ENCODE results near the gene ZC3H7A. TPM values are rescaled to one million over a fixed set of nuclear protein-coding genes. Genes with fewer than 3 reads are reported as not detected.

Gene ZC3H7A
- total and polyA plus RNA-seq, 2 donors (not counting 1 experiment from before 2014, with no cell fraction given) = 48.9 to 52.8 TPM

DNA sequence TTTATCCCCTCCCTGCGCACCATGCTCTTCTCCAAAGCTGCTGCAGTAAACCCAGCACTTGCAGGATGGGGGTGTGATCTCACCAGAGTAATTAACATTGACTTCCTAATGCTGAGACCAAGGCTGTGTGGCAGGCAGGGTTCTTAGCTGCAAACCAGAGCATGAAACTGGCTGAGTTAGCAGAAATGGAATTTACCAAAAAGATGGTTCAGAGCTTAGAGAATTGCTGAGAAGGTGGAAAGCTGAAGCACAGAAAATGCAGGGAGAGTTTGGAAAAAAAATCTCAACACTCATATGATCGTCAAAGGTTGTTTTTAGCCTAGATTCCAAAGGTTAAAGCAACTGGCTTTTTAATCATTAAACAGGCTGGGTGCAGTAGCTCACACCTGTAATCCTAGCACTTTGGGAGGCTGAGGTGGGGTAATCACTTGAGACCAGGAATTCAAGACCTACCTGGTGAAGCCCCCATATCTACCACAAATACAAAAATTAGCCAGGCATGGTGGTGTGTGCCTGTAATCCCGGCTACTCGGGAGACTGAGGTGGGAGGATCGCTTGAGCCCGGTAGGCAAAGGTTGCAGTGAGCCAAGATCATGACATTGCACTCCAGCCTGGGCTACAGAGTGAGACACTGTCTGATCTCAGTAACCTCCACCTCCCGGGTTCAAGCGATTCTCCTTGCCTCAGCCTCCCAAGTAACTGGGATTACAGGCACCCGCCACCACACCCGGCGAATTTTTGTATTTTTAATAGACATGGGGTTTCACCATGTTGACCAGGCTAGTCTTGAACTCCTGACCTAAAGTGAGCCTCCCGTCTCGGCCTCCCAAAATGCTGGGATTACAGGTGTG is 48.4 kb downstream of the ZC3H7A start:
- Histone ChIP-seq H3K27me3 (ENCODE audit: control insufficient read depth, insufficient read depth, low read length) (no peaks in the 10 kb centered on the region), H3K9me3 (ENCODE audit: control insufficient read depth, insufficient read depth, low read depth, low read length) (no peaks in the 10 kb centered on the region), H3K9ac (ENCODE audit: insufficient read depth, low read length) (no peak overlapping the region), H3K4me2 (ENCODE audit: extremely low read depth, insufficient read depth, low read length) (no peak overlapping the region), H3K4me1 (ENCODE audit: control insufficient read depth, extremely low read depth, insufficient read depth, low read length) (peaks cover 1% of the 10 kb centered on the region), H2AFZ (ENCODE audit: low read length) (no peak overlapping the region), H4K20me1 (ENCODE audit: control insufficient read depth, extremely low read depth, insufficient read depth, low read length) (no peaks in the 10 kb centered on the region), H3K4me3 (replicated peaks in 1 of 4; ENCODE audit: control extremely low read depth in 1 of 4, insufficient read depth in 1 of 4, low read depth in 3 of 4, low read length in 4 of 4) (no peak overlapping the region), H3K27ac (ENCODE audit: insufficient read depth, low read length) (no peak overlapping the region), H3K79me2 (ENCODE audit: control insufficient read depth, insufficient read depth, low read length) (no peaks in the 10 kb centered on the region), H3K36me3 (ENCODE audit: control insufficient read depth, insufficient read depth, low read length) (peaks cover 10% of the 10 kb centered on the region)
- no peak for DNase-seq (ENCODE audit: low read depth in 2 of 2)
- TF ChIP-seq EZH2 (IDR thresholded peaks at IDR 0.05; ENCODE audit: low read length, missing control alignments) = no peak
- TF ChIP-seq, protein P1, sequence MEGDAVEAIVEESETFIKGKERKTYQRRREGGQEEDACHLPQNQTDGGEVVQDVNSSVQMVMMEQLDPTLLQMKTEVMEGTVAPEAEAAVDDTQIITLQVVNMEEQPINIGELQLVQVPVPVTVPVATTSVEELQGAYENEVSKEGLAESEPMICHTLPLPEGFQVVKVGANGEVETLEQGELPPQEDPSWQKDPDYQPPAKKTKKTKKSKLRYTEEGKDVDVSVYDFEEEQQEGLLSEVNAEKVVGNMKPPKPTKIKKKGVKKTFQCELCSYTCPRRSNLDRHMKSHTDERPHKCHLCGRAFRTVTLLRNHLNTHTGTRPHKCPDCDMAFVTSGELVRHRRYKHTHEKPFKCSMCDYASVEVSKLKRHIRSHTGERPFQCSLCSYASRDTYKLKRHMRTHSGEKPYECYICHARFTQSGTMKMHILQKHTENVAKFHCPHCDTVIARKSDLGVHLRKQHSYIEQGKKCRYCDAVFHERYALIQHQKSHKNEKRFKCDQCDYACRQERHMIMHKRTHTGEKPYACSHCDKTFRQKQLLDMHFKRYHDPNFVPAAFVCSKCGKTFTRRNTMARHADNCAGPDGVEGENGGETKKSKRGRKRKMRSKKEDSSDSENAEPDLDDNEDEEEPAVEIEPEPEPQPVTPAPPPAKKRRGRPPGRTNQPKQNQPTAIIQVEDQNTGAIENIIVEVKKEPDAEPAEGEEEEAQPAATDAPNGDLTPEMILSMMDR (conservative IDR thresholded peaks at IDR 0.05 in 1 of 2, IDR thresholded peaks at IDR 0.05 in 1 of 2; ENCODE audit: low read depth in 1 of 2, low read length in 2 of 2) = no peak

DNA sequence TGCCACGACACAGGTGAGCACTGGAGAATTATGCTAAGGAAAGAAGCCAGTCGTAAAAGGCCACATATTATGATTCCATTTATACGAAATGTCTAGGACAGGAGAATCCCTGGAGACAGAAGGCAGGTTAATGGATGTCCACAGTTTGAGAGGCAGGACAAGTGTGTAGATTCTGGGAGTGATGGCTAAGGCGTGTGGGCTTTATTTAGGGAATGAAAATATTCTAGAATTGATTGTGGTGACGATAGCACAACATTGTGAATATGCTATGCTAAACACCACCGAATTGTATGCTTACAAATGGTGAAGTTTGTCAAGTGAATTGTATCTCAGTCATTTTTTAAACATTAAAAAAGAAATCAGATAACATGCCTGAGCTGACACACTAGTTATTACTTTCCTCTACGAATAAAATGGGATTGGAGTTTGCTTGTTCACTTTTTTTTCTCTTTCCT is 49.1 kb downstream of the ZC3H7A start:
- Histone ChIP-seq H3K79me2 (ENCODE audit: control insufficient read depth, insufficient read depth, low read length) (no peaks in the 10 kb centered on the region), H4K20me1 (ENCODE audit: control insufficient read depth, extremely low read depth, insufficient read depth, low read length) (no peaks in the 10 kb centered on the region), H3K27ac (ENCODE audit: insufficient read depth, low read length) (no peak overlapping the region), H3K4me3 (replicated peaks in 1 of 4; ENCODE audit: control extremely low read depth in 1 of 4, insufficient read depth in 1 of 4, low read depth in 3 of 4, low read length in 4 of 4) (no peak overlapping the region), H3K9ac (ENCODE audit: insufficient read depth, low read length) (no peak overlapping the region), H3K9me3 (ENCODE audit: control insufficient read depth, insufficient read depth, low read depth, low read length) (no peaks in the 10 kb centered on the region), H3K4me2 (ENCODE audit: extremely low read depth, insufficient read depth, low read length) (no peak overlapping the region), H2AFZ (ENCODE audit: low read length) (no peak overlapping the region), H3K36me3 (ENCODE audit: control insufficient read depth, insufficient read depth, low read length) (peaks cover 8% of the 10 kb centered on the region), H3K4me1 (ENCODE audit: control insufficient read depth, extremely low read depth, insufficient read depth, low read length) (peaks cover 4% of the 10 kb centered on the region), H3K27me3 (ENCODE audit: control insufficient read depth, insufficient read depth, low read length) (no peaks in the 10 kb centered on the region)
- no peak for DNase-seq (ENCODE audit: low read depth in 2 of 2)
- TF ChIP-seq, protein P1 (conservative IDR thresholded peaks at IDR 0.05 in 1 of 2, IDR thresholded peaks at IDR 0.05 in 1 of 2; ENCODE audit: low read depth in 1 of 2, low read length in 2 of 2) = no peak
- no peak for TF ChIP-seq EZH2 (IDR thresholded peaks at IDR 0.05; ENCODE audit: low read length, missing control alignments)

DNA sequence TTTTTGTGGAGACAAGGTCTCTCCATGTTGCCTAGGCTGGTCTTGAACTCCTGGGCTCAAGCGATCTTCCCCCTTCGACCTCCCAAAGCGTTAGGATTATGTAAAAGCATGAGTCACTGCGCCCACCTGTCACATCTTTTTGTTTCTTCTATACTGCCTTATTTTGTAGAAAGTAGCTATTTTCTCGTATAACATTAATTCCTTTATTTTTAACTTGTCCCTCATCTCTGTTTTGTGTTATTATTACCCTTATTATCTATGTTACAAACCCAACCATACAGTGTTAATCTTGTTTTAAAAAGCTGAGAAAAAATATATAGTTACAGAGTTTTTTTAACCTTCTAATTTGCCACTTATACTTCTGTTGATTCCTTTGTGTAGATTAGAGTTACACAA is 53.0 kb downstream of the ZC3H7A start:
- no peaks in the 10 kb centered on the region for H3K36me3 ChIP-seq (ENCODE audit: control insufficient read depth, insufficient read depth, low read length)
- no peak for DNase-seq (ENCODE audit: low read depth in 2 of 2)
- H3K4me1 ChIP-seq (ENCODE audit: control insufficient read depth, extremely low read depth, insufficient read depth, low read length) = peaks cover 7% of the 10 kb centered on the region
- TF ChIP-seq EZH2 (IDR thresholded peaks at IDR 0.05; ENCODE audit: low read length, missing control alignments) = no peak
- no peak overlapping the region for H3K4me3 ChIP-seq (replicated peaks in 1 of 4; ENCODE audit: control extremely low read depth in 1 of 4, insufficient read depth in 1 of 4, low read depth in 3 of 4, low read length in 4 of 4)
- H3K27me3 ChIP-seq (ENCODE audit: control insufficient read depth, insufficient read depth, low read length) = no peaks in the 10 kb centered on the region
- no peak overlapping the region for H3K9ac ChIP-seq (ENCODE audit: insufficient read depth, low read length)
- no peak overlapping the region for H2AFZ ChIP-seq (ENCODE audit: low read length)
- no peaks in the 10 kb centered on the region for H4K20me1 ChIP-seq (ENCODE audit: control insufficient read depth, extremely low read depth, insufficient read depth, low read length)
- peak overlapping the region; percentile 85 for H3K27ac ChIP-seq (ENCODE audit: insufficient read depth, low read length)
- no peaks in the 10 kb centered on the region for H3K9me3 ChIP-seq (ENCODE audit: control insufficient read depth, insufficient read depth, low read depth, low read length)
- H3K79me2 ChIP-seq (ENCODE audit: control insufficient read depth, insufficient read depth, low read length) = peaks cover 26% of the 10 kb centered on the region
- no peak overlapping the region for H3K4me2 ChIP-seq (ENCODE audit: extremely low read depth, insufficient read depth, low read length)
